Endothelial cell of umbilical vein (primary cell): ENCODE data around the gene MED4. TPM values are rescaled to one million over a fixed set of nuclear protein-coding genes. Genes with fewer than 3 reads are reported as not detected.

ENCODE experiments used
- BruUV-seq: library from RNA; stranded (reverse); fragments of 400-500 nt; replicated peaks from 2 replicates; lab custom pipeline; 2021; lab: Mats Ljungman, UMichigan
- CTCF ChIA-PET: fragments of 300-600, 350-600 bp; sonication (Branson Sonifier 250); formaldehyde crosslinking; loops from one replicate; lab custom pipeline; 2021; ENCODE audit warnings: antibody characterized with exemption, inconsistent platforms; lab: Charles Lee
- POLR2A ChIA-PET: fragments of 300-600, 350-600 bp; sonication (Branson Sonifier 250); formaldehyde crosslinking; loops from one replicate; lab custom pipeline; 2021; ENCODE audit warnings: antibody characterized with exemption, inconsistent platforms; lab: Charles Lee
- DNase-seq: peaks from one replicate; pipeline ENCODE4 v3.0.0-alpha.2; 2011; ENCODE audit warnings: low read depth, low spot score
- FAIRE-seq: peaks from 2 replicates; lab custom pipeline; 2011; peaks lifted over from hg19 to GRCh38; lab: Jason Lieb, UNC
- H2AFZ ChIP-seq: 2 replicates; pipeline ENCODE4 v1.6.0; 2012; ENCODE audit warnings: low read depth, low read length, control low read depth, inconsistent platforms
- H3K27ac ChIP-seq: 2 replicates; pipeline ENCODE4 v1.5.1; 2011; ENCODE audit warnings: low read depth, mild to moderate bottlenecking, control low read depth, low read length, moderate library complexity; ENCODE audit not compliant: insufficient read depth
- H3K27me3 ChIP-seq, 2 experiments: 2 replicates each; pipeline versions ENCODE4 v1.6.0 to v1.6.1; 2011; ENCODE audit warnings: low read length in 2 of 2, mixed read lengths in 1 of 2; ENCODE audit not compliant: control insufficient read depth in 2 of 2, insufficient read depth in 2 of 2
- H3K36me3 ChIP-seq, 2 experiments: 2 replicates in 1 of 2; 3 replicates in 1 of 2; pipeline ENCODE4 v1.5.1; 2011; ENCODE audit warnings: low read length in 2 of 2, mild to moderate bottlenecking in 1 of 2, moderate library complexity in 1 of 2; ENCODE audit not compliant: control insufficient read depth in 2 of 2, insufficient read depth in 2 of 2; ENCODE audit errors: extremely low read depth in 1 of 2
- H3K4me1 ChIP-seq: 3 replicates; pipeline ENCODE4 v1.5.1; 2011; ENCODE audit warnings: mild to moderate bottlenecking, low read length; ENCODE audit not compliant: control insufficient read depth, insufficient read depth; ENCODE audit errors: extremely low read depth
- H3K4me2 ChIP-seq: 2 replicates; pipeline ENCODE4 v1.6.1; 2011; ENCODE audit warnings: low read length, control low read depth, mixed read lengths; ENCODE audit not compliant: insufficient read depth
- H3K4me3 ChIP-seq, 3 experiments: fragments of 200-600 bp in 1 of 3; sonication (generic), shearing (Covaris generic) in 1 of 3; replicated peaks in 1 of 3; 2 replicates each; pipeline ENCODE4 v1.5.1; 2011 to 2016; ENCODE audit warnings: control low read depth in 3 of 3, low read length in 3 of 3, mild to moderate bottlenecking in 2 of 3, inconsistent platforms in 1 of 3, low read depth in 1 of 3, moderate library complexity in 1 of 3; ENCODE audit not compliant: insufficient read depth in 1 of 3
- H3K79me2 ChIP-seq: 2 replicates; pipeline ENCODE4 v1.6.0; 2012; ENCODE audit warnings: low read length, inconsistent platforms; ENCODE audit not compliant: control insufficient read depth, insufficient read depth
- H3K9ac ChIP-seq: replicated peaks from 2 replicates; pipeline ENCODE3; 2011; ENCODE audit warnings: low read length, control low read depth; ENCODE audit not compliant: insufficient read depth; ENCODE audit errors: extremely low read depth
- H3K9me1 ChIP-seq: replicated peaks from 3 replicates; pipeline ENCODE4 v1.6.0; 2011; ENCODE audit warnings: mild to moderate bottlenecking, low read length; ENCODE audit not compliant: control insufficient read depth, insufficient read depth; ENCODE audit errors: extremely low read depth
- H3K9me3 ChIP-seq: replicated peaks from 2 replicates; pipeline ENCODE4 v1.5.1; 2012; ENCODE audit warnings: low read length, inconsistent platforms; ENCODE audit not compliant: control insufficient read depth, insufficient read depth
- H4K20me1 ChIP-seq: replicated peaks from 2 replicates; pipeline ENCODE3; 2011; ENCODE audit warnings: mild to moderate bottlenecking, low read length; ENCODE audit not compliant: control insufficient read depth, insufficient read depth; ENCODE audit errors: extremely low read depth
- FOS ChIP-seq: IDR thresholded peaks from 2 replicates; pipeline ENCODE4 v1.6.1; 2011; ENCODE audit warnings: mild to moderate bottlenecking, low read length, moderate library complexity, borderline replicate concordance; ENCODE audit not compliant: insufficient read depth
- JUN ChIP-seq: IDR thresholded peaks from 2 replicates; pipeline ENCODE4 v1.6.1; 2011; ENCODE audit warnings: borderline replicate concordance, low read depth; ENCODE audit not compliant: insufficient read length, insufficient read depth
- POLR2AphosphoS5 ChIP-seq: IDR thresholded peaks from 2 replicates; pipeline ENCODE4 v1.6.1; 2012; ENCODE audit warnings: low read depth, mild to moderate bottlenecking, control low read depth, low read length, moderate library complexity; ENCODE audit not compliant: insufficient read depth
- dilution Hi-C: fragments of 300-500 bp; cut with MboI; formaldehyde crosslinking; loops from one replicate; pipeline ENCODE4 v1.15.0; 2019; ENCODE audit warnings: low sequenced_read_pairs; ENCODE audit not compliant: extremely low pct_ligation_motif_present
- intact Hi-C: fragments of 100-400 bp; cut with micrococcal nuclease; formaldehyde crosslinking; loops from one replicate; pipeline ENCODE4 v1.10.0; 2022
- polyA plus RNA-seq, 4 experiments: library from polyadenylated mRNA; depleted of rRNA in 3 of 4; stranded (reverse) in 3 of 4; unstranded in 1 of 4; fragments of >200 nt; gene quantifications; 2 replicates each; pipeline versions ENCODE4 v1.2.1 to v1.2.3, GENCODE V29; 2011 to 2012; ENCODE audit warnings: missing spikeins in 1 of 4
- total RNA-seq: library from RNA; stranded (reverse); gene quantifications from 2 replicates; pipeline ENCODE4 v1.2.3, GENCODE V29; 2021
- TF ChIP-seq, protein P1 (sequence below): IDR thresholded peaks from 2 replicates; pipeline ENCODE4 v1.6.1; 2011; ENCODE audit not compliant: insufficient read depth, insufficient read length

Gene MED4
- total and polyA plus RNA-seq, 2 donors (not counting 3 experiments of a cell fraction or from before 2014, with no cell fraction given): 21.9 to 43.3 TPM

DNA sequence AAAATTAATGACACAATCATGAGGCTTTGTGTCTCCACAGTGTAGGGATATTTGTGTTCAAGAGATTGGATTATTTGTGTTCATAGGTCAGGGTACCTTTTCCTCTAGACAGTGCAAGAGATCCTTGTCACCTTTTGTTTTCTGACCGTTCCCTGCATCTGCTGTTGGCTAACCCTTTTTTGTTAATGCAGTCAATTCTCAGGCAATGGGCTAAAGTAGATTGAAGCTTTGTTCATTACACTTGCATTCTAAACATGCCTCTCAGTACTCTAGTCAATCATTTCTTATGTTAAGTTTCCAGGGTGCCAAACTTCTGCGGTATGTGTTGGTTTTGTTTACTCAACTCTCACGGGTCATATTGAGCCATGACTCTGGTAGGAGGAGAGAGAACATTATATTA, 1.8 kb upstream of the MED4 start:
- no peak overlapping the region for H3K9ac ChIP-seq
- intact Hi-C loops (no loop called here), dilution Hi-C loops (no loop called here)
- no peak overlapping the region for H3K27ac ChIP-seq
- H3K9me1 ChIP-seq: no peaks in the 10 kb centered on the region
- TF ChIP-seq POLR2AphosphoS5 (no peak), FOS (no peak)
- H2AFZ ChIP-seq: no peak overlapping the region
- no peaks in the 10 kb centered on the region for H3K9me3 ChIP-seq
- POLR2A ChIA-PET: no interaction called here
- no peak overlapping the region for H3K4me3 ChIP-seq
- peaks cover 10% of the 10 kb centered on the region for H3K4me1 ChIP-seq
- CTCF ChIA-PET: no interaction called here
- DNase-seq (no peak), FAIRE-seq (no peak)
- H3K27me3 ChIP-seq: peaks cover 10 to 14% of the 10 kb centered on the region in 2 experiments
- peaks cover 32% of the 10 kb centered on the region for H3K79me2 ChIP-seq
- no peak overlapping the region for H3K4me2 ChIP-seq
- no peaks in the 10 kb centered on the region for H3K36me3 ChIP-seq
- BruUV-seq: no TSS peak
- peaks cover 5% of the 10 kb centered on the region for H4K20me1 ChIP-seq

DNA sequence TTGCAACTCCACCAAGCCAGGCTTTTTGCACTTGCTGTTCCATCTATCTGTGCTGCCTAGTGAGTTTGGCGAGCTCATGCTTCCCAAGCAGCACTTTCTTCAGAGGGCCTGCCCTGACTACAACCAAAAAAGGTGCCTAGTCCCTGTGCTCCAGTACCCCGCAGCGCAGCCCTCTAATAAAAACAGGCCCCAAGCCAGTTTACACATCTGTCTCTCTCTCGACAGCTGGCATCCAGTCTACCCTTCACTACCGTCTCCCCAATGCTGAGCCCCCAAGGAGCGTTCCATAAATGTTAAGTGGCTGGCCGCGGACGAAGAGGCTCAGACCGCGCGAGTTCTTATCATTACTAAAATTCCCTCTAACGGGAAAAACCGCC, 512 bp downstream of the MED4 start:
- H3K4me1 ChIP-seq: peaks cover 10% of the 10 kb centered on the region
- no TSS peak for BruUV-seq
- no peaks in the 10 kb centered on the region for H3K9me1 ChIP-seq
- POLR2A ChIA-PET: interaction anchor here (1.2 kb wide), 2 partner anchors 61 to 141 kb away, joined by 3 to 4 read pairs; no protein-coding TSS in a partner anchor
- H3K79me2 ChIP-seq: peaks cover 53% of the 10 kb centered on the region
- peak overlapping the region; percentile 60 for H3K27ac ChIP-seq
- H3K36me3 ChIP-seq: no peaks in the 10 kb centered on the region
- dilution Hi-C loops (no loop called here), intact Hi-C loops (no loop called here)
- CTCF ChIA-PET: interaction anchor here (0.5 to 1.4 kb wide), 16 partner anchors 10 to 1095 kb away, joined by 3 to 13 read pairs (median 4); partner anchors contain the start of genes ITM2B and NUDT15
- H3K4me3 ChIP-seq: peak overlapping the region; percentile 84 to 95 (median 86)
- peaks cover 7% of the 10 kb centered on the region for H4K20me1 ChIP-seq
- no peak for FAIRE-seq
- DNase-seq: peak; percentile 33
- H3K9me3 ChIP-seq: no peaks in the 10 kb centered on the region
- H3K27me3 ChIP-seq: peaks cover 5% of the 10 kb centered on the region in 2 experiments
- peak overlapping the region; percentile 92 for H3K9ac ChIP-seq
- no peak for TF ChIP-seq JUN
- TF ChIP-seq, protein P1, sequence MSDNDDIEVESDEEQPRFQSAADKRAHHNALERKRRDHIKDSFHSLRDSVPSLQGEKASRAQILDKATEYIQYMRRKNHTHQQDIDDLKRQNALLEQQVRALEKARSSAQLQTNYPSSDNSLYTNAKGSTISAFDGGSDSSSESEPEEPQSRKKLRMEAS: no peak
- H3K4me2 ChIP-seq: peak overlapping the region; percentile 97
- H2AFZ ChIP-seq: peak overlapping the region; percentile 62
